ENCODE measurements around the gene KIF1A.
"Not testable (repeated sequence)": the region's sequence is repeated elsewhere in the genome, so short reads cannot be mapped to it uniquely, and the experiment has no call there.

KIF1A gene

GRCh38 chr2:240675345-240675744 is 144.7 kb downstream of the KIF1A start:
- DNase-seq, result not testable (repeated sequence)

GRCh38 chr2:240674461-240675184 is 145.4 kb downstream of the KIF1A start:
- DNase-seq, result not testable (repeated sequence)

DNA sequence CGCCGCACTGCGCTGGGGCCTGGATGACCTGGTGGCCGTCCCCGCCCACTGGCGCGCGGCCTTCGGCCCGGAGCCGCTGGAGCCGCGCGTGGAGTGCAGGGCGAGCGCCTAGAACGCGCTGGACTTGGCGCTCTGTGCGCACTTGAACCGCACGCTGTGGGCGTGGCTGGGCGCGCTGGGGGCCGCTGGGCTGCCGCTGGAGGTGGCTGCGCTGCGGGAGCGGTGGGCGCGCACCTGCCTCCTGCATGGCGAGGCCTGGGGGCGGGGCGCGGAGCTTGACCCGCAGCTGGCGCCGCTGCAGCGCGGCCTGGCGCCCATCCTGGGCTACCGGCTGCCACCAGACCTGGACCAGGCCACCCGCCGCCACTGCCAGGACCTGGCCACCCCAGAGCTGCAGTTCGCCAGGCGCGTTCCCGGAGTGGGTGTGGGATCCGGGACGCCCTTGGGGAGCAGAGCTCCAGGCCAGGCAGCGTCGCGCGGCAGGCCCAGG is 147.3 kb downstream of the KIF1A start:
- DNase-seq, result no peak

DNA sequence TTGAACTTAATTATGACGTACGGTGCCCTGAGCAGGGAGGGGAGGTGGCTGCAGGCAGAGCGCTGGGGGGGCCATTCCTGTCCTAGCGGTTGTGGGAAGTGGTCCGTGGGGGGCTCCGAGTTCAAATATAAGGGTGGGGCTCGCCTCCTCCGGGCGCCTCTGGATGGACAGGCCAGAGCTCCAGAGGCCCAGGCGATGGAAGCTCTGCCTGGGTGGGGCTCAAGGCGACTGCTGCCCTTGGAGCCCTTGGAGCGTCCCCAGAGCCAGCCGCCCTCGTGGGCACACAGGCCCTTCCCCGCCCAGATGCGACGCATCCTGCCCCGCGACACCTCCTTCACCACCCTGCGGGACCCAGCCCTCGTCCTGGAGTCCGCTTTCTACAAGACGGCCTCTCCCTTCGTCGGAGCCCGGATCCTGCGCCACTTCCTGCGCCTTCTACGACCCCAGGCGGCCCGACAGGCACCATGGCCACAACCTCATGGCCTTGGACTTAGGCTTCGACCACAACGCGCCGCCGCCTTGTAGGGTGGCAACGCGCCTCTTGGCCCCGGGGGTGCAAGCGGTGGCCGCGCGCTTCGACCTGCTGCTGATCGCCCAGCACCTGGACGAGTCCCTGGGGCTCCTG is 147.8 kb downstream of the KIF1A start:
- no peak for DNase-seq

GRCh38 chr2:240670950-240671349 is 149.1 kb downstream of the KIF1A start:
- DNase-seq, result no peak

- no peak for DNase-seq
These were observed 149.6 kb downstream of the KIF1A start for GRCh38 chr2:240670402-240670801.

- DNase-seq, result no peak
These were observed 155.4 kb downstream of the KIF1A start for GRCh38 chr2:240664622-240665021.
